GM12878 (cell line): Measurements from ENCODE around the gene PIP4K2B. TPM values are rescaled to one million over a fixed set of nuclear protein-coding genes. Genes with fewer than 3 reads are reported as not detected.

Experiments
- ATAC-seq: fragments of 200-7000 bp; cut with Tn5 transposase; 3 replicates; pipeline ENCODE4 v1.9.1; 2020; ENCODE audit warnings: mild to moderate bottlenecking, moderate library complexity
- BruUV-seq: library from RNA; stranded (reverse); fragments of 400-500 nt; replicated peaks from 2 replicates; lab custom pipeline; 2021; lab: Mats Ljungman, UMichigan
- CTCF ChIA-PET: fragments of 300-600 bp; sonication (Branson Sonifier 250); formaldehyde crosslinking; extraction: SDS; loops from one replicate; lab custom pipeline; 2021; ENCODE audit warnings: inconsistent platforms; lab: Yijun Ruan, JAX
- POLR2A ChIA-PET: fragments of 350-600 bp; formaldehyde crosslinking; extraction: SDS; loops from one replicate; lab custom pipeline; 2021; ENCODE audit warnings: inconsistent platforms; lab: Charles Lee
- RAD21 ChIA-PET: fragments of 300-600 bp; sonication (Branson Sonifier 250); formaldehyde crosslinking; loops from one replicate; lab custom pipeline; 2023; ENCODE audit warnings: antibody characterized with exemption; ENCODE audit not compliant: unreplicated experiment; lab: Charles Lee
- SMC1A ChIA-PET: fragments of 300-600 bp; sonication (Branson Sonifier 250); formaldehyde crosslinking; loops from one replicate; lab custom pipeline; 2023; ENCODE audit not compliant: unreplicated experiment, uncharacterized antibody; lab: Charles Lee
- DNase-seq: peaks from one replicate; pipeline ENCODE4 v3.0.0-alpha.2; 2011; ENCODE audit warnings: low read depth, low spot score
- FAIRE-seq: peaks from 3 replicates; lab custom pipeline; 2011; peaks lifted over from hg19 to GRCh38; lab: Jason Lieb, UNC
- H2AFZ ChIP-seq: 2 replicates; pipeline ENCODE4 v1.6.0; 2011; ENCODE audit warnings: low read depth, low read length, control low read depth; ENCODE audit not compliant: control insufficient read depth
- H3K27ac ChIP-seq: 2 replicates; pipeline ENCODE4 v1.5.1; 2011; ENCODE audit warnings: control low read depth; ENCODE audit not compliant: control insufficient read depth, insufficient read depth
- H3K27me3 ChIP-seq, 2 experiments: replicated peaks in 1 of 2; 2 replicates each; pipeline versions ENCODE4 v1.6.0 to v1.6.1; 2011; ENCODE audit warnings: low read length in 1 of 2; ENCODE audit not compliant: control insufficient read depth in 2 of 2, insufficient read depth in 2 of 2
- H3K36me3 ChIP-seq, 2 experiments: 2 replicates each; pipeline ENCODE4 v1.5.1; 2011; ENCODE audit warnings: low read length in 1 of 2; ENCODE audit not compliant: control insufficient read depth in 2 of 2, insufficient read depth in 2 of 2
- H3K4me1 ChIP-seq: 2 replicates; pipeline ENCODE4 v1.6.1; 2011; ENCODE audit warnings: mild to moderate bottlenecking, low read length, moderate library complexity, mixed read lengths; ENCODE audit not compliant: control insufficient read depth, insufficient read depth
- H3K4me2 ChIP-seq: 2 replicates; pipeline ENCODE4 v1.6.0; 2011; ENCODE audit warnings: control low read depth; ENCODE audit not compliant: control insufficient read depth, insufficient read depth
- H3K4me3 ChIP-seq: fragments of 200-600 bp; sonication (generic); 2 replicates; pipeline ENCODE4 v1.5.1; 2016
- H3K79me2 ChIP-seq: 2 replicates; pipeline ENCODE4 v1.6.0; 2011; ENCODE audit warnings: low read length; ENCODE audit not compliant: control insufficient read depth, insufficient read depth
- H3K9ac ChIP-seq: 2 replicates; pipeline ENCODE4 v1.8.0; 2011; ENCODE audit warnings: low read length, control low read depth, mixed read lengths; ENCODE audit not compliant: control insufficient read depth, insufficient read depth
- H3K9me3 ChIP-seq: replicated peaks from 3 replicates; pipeline ENCODE4 v1.5.1; 2011; ENCODE audit warnings: mild to moderate bottlenecking, low read length; ENCODE audit not compliant: control insufficient read depth, insufficient read depth
- H4K20me1 ChIP-seq: 2 replicates; pipeline ENCODE4 v1.6.0; 2011; ENCODE audit not compliant: control insufficient read depth, insufficient read depth
- ESRRA ChIP-seq: IDR thresholded peaks from 2 replicates; pipeline ENCODE4 v1.6.1; 2012; ENCODE audit warnings: mild to moderate bottlenecking, low read length, improper control_type of control experiment
- LARP7 ChIP-seq: fragments of 450-650 bp; IDR thresholded peaks from 2 replicates; pipeline ENCODE4 v1.6.1; 2017; ENCODE audit warnings: mild to moderate bottlenecking
- MYC ChIP-seq: IDR thresholded peaks from 2 replicates; pipeline ENCODE4 v1.6.1; 2011; ENCODE audit warnings: mild to moderate bottlenecking, low read length, moderate library complexity, inconsistent platforms; ENCODE audit not compliant: insufficient read depth, insufficient replicate concordance, insufficient read length, severe bottlenecking
- ZBED1 ChIP-seq: IDR thresholded peaks from 2 replicates; pipeline ENCODE4 v1.6.1; 2016; ENCODE audit warnings: borderline replicate concordance
- WGBS: methylation state at CpG from one replicate; pipeline ENCODE4 v1.1.6; 2016; ENCODE audit warnings: low lambda C conversion rate; ENCODE audit not compliant: insufficient replicate concordance, insufficient coverage; ENCODE audit errors: missing lambda C conversion rate; 5-methylcytosine and 5-hydroxymethylcytosine counted together
- in situ Hi-C: fragments of 300-500 bp; cut with MboI; formaldehyde crosslinking; loops from 9 replicates; pipeline ENCODE4 v1.14.3; 2018; ENCODE audit warnings: mixed read lengths
- intact Hi-C: fragments of 100-400 bp; cut with micrococcal nuclease; formaldehyde crosslinking; loops from one replicate; pipeline ENCODE4 v1.14.2; 2022; ENCODE audit not compliant: unreplicated experiment
- polyA plus RNA-seq, 11 experiments: library from polyadenylated mRNA; depleted of rRNA in 4 of 11; unstranded in 6 of 11; stranded (reverse) in 5 of 11; fragments of >200 nt; fragmentation: Nextera tagmentation in 4 of 11; fragmentation: Illumina TruSeq in 1 of 11; extraction: Ambion mirVana in 4 of 11; extraction: Trizol in 1 of 11; gene quantifications; 1 replicate in 1 of 11; 2 replicates in 10 of 11; pipeline versions ENCODE4 v1.2.1 to v1.2.3, GENCODE V29; 2011 to 2016; ENCODE audit warnings: inconsistent platforms in 2 of 11, missing spikeins in 2 of 11, low read depth in 1 of 11
- total RNA-seq, 4 experiments: library from RNA; depleted of rRNA in 3 of 4; stranded (reverse); fragments of >200 nt in 3 of 4; fragmentation: Illumina TruSeq in 1 of 4; extraction: Trizol in 1 of 4; gene quantifications; 2 replicates each; pipeline versions ENCODE4 v1.2.1 to v1.2.3, GENCODE V29; 2013 to 2021
- TF ChIP-seq, protein P1 (sequence below): fragments of 450-650 bp; IDR thresholded peaks from 2 replicates; pipeline ENCODE4 v1.6.1; 2017; ENCODE audit warnings: mild to moderate bottlenecking, moderate library complexity

PIP4K2B gene
- total and polyA plus RNA-seq, 10 of the 15 experiments (the other 5 are each of a cell fraction or from before 2014, with no cell fraction given), result 3.8 to 30.3 (median 18.2) TPM

GRCh38 chr17:38799501-38800236 lies at the start of gene PIP4K2B (continued):
- TF ChIP-seq, protein P1, sequence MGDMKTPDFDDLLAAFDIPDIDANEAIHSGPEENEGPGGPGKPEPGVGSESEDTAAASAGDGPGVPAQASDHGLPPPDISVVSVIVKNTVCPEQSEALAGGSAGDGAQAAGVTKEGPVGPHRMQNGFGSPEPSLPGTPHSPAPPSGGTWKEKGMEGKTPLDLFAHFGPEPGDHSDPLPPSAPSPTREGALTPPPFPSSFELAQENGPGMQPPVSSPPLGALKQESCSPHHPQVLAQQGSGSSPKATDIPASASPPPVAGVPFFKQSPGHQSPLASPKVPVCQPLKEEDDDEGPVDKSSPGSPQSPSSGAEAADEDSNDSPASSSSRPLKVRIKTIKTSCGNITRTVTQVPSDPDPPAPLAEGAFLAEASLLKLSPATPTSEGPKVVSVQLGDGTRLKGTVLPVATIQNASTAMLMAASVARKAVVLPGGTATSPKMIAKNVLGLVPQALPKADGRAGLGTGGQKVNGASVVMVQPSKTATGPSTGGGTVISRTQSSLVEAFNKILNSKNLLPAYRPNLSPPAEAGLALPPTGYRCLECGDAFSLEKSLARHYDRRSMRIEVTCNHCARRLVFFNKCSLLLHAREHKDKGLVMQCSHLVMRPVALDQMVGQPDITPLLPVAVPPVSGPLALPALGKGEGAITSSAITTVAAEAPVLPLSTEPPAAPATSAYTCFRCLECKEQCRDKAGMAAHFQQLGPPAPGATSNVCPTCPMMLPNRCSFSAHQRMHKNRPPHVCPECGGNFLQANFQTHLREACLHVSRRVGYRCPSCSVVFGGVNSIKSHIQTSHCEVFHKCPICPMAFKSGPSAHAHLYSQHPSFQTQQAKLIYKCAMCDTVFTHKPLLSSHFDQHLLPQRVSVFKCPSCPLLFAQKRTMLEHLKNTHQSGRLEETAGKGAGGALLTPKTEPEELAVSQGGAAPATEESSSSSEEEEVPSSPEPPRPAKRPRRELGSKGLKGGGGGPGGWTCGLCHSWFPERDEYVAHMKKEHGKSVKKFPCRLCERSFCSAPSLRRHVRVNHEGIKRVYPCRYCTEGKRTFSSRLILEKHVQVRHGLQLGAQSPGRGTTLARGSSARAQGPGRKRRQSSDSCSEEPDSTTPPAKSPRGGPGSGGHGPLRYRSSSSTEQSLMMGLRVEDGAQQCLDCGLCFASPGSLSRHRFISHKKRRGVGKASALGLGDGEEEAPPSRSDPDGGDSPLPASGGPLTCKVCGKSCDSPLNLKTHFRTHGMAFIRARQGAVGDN, result no peak
- TF ChIP-seq ESRRA, result no peak
- TF ChIP-seq LARP7, result 0 out of 2 replicates have a peak, but pooled peaks have one; percentile 14

- in situ Hi-C loops, result no loop called here
- ATAC-seq, result no peak
- ChIA-PET SMC1A (interaction anchor here (1.2 to 1.5 kb wide), 2 partner anchors 10 kb away, joined by 3 to 4 read pairs; no protein-coding TSS in a partner anchor), RAD21 (no interaction called here), POLR2A (interaction anchor here (1.1 to 1.9 kb wide), 2 partner anchors 10 to 21 kb away, joined by 4 to 18 read pairs; partner anchors contain the start of gene LASP1), CTCF (no interaction called here)
- no peak overlapping the region for H3K4me2 ChIP-seq
- peaks cover 35% of the 10 kb centered on the region for H3K79me2 ChIP-seq
- no peak for FAIRE-seq
- peaks cover 10% of the 10 kb centered on the region; the same call in 1 of the 2 replicates for H3K4me1 ChIP-seq
- intact Hi-C loops, result no loop called here
- no peak overlapping the region for H3K9ac ChIP-seq
- TF ChIP-seq ZBED1 (peak; percentile 0; the same call in 1 of the 2 replicates), MYC (no peak)
- no peaks in the 10 kb centered on the region for H3K27me3 ChIP-seq
- H4K20me1 ChIP-seq, result peaks cover 16% of the 10 kb centered on the region; the same call in 1 of the 2 replicates
- no peaks in the 10 kb centered on the region for H3K9me3 ChIP-seq
- H3K27ac ChIP-seq, result no peak overlapping the region
- no peak overlapping the region for H2AFZ ChIP-seq
- H3K36me3 ChIP-seq, result peaks cover 8 to 47% of the 10 kb centered on the region in 2 experiments
- no peak overlapping the region for H3K4me3 ChIP-seq
- BruUV-seq, result no TSS peak
- 100% methylated on average over 1 of the region's 1 CpG for WGBS
- DNase-seq, result no peak
Observed at GRCh38 chr17:38848557-38848891, 49.2 kb upstream of the PIP4K2B start.
